GM23248 (cell line): ENCODE data around the gene MAP3K20. TPM values are rescaled to one million over a fixed set of nuclear protein-coding genes. Genes with fewer than 3 reads are reported as not detected.

ENCODE experiments used
- DNase-seq: peaks from one replicate; pipeline ENCODE4 v3.0.0-alpha.2; 2015
- H2AFZ ChIP-seq: fragments of 200-600 bp; sonication (generic); 2 replicates; pipeline ENCODE4 v1.6.1; 2016; ENCODE audit warnings: antibody characterized with exemption
- H3F3A ChIP-seq: fragments of 200-600 bp; sonication (generic); 2 replicates; pipeline ENCODE4 v1.6.1; 2016; ENCODE audit warnings: mild to moderate bottlenecking, antibody characterized with exemption, mixed run types; ENCODE audit not compliant: insufficient read depth
- H3K27ac ChIP-seq: fragments of 200-600 bp; sonication (generic); 2 replicates; pipeline ENCODE4 v1.5.1; 2016; ENCODE audit warnings: mild to moderate bottlenecking
- H3K27me3 ChIP-seq: fragments of 200-600 bp; sonication (generic); replicated peaks from 2 replicates; pipeline ENCODE4 v1.6.1; 2016; ENCODE audit warnings: mild to moderate bottlenecking; ENCODE audit not compliant: insufficient read depth
- H3K36me3 ChIP-seq: fragments of 200-600 bp; sonication (generic); 2 replicates; pipeline ENCODE4 v1.6.1; 2016; ENCODE audit warnings: low read depth, mild to moderate bottlenecking
- H3K4me1 ChIP-seq: fragments of 200-600 bp; sonication (generic); 2 replicates; pipeline ENCODE4 v1.6.1; 2016; ENCODE audit warnings: mild to moderate bottlenecking; ENCODE audit not compliant: insufficient read depth
- H3K4me2 ChIP-seq: fragments of 200-600 bp; sonication (generic); one replicate; pipeline ENCODE4 v1.6.1; 2016; ENCODE audit warnings: mild to moderate bottlenecking; ENCODE audit not compliant: unreplicated experiment
- H3K4me3 ChIP-seq: fragments of 200-600 bp; sonication (generic); 2 replicates; pipeline ENCODE4 v1.5.1; 2016; ENCODE audit warnings: mild to moderate bottlenecking
- H3K79me2 ChIP-seq: fragments of 200-600 bp; sonication (generic); 2 replicates; pipeline ENCODE4 v1.6.1; 2016; ENCODE audit warnings: mild to moderate bottlenecking; ENCODE audit not compliant: insufficient read depth
- H3K9ac ChIP-seq: fragments of 200-600 bp; sonication (generic); 2 replicates; pipeline ENCODE4 v1.6.1; 2016; ENCODE audit warnings: mild to moderate bottlenecking
- H3K9me2 ChIP-seq: fragments of 200-600 bp; sonication (generic); 2 replicates; pipeline ENCODE4 v1.6.1; 2016; ENCODE audit warnings: mixed run types, mild to moderate bottlenecking, moderate library complexity; ENCODE audit not compliant: insufficient read depth
- H3K9me3 ChIP-seq: fragments of 200-600 bp; sonication (generic); one replicate; pipeline ENCODE4 v1.6.1; 2017; ENCODE audit warnings: low read depth
- H4K20me1 ChIP-seq: fragments of 200-600 bp; sonication (generic); 2 replicates; pipeline ENCODE4 v1.6.0; 2016; ENCODE audit not compliant: insufficient read depth
- EZH2 ChIP-seq: fragments of 200-600 bp; sonication (generic); IDR thresholded peaks from 2 replicates; pipeline ENCODE4 v1.6.1; 2018; ENCODE audit warnings: antibody characterized with exemption, mild to moderate bottlenecking; ENCODE audit not compliant: insufficient read depth, poor library complexity, severe bottlenecking
- EZH2phosphoT487 ChIP-seq: fragments of 200-600 bp; sonication (generic); IDR thresholded peaks from 2 replicates; pipeline ENCODE4 v1.6.1; 2018; ENCODE audit warnings: antibody characterized with exemption, moderate library complexity, mild to moderate bottlenecking, low read depth; ENCODE audit not compliant: insufficient read depth
- WGBS, 2 experiments: methylation state at CpG; one replicate each; pipeline ENCODE4 v1.1.6; 2015 to 2017; ENCODE audit warnings: low lambda C conversion rate in 2 of 2, low coverage in 1 of 2; ENCODE audit errors: missing lambda C conversion rate in 2 of 2; 5-methylcytosine and 5-hydroxymethylcytosine counted together
- in situ Hi-C: fragments of 300-500 bp; cut with MboI; formaldehyde crosslinking; loops from 2 replicates; pipeline ENCODE4 v1.15.0; 2020
- polyA plus RNA-seq: library from polyadenylated mRNA; unstranded; fragments of >200 nt; fragmentation: Nextera tagmentation; extraction: Ambion mirVana; gene quantifications from 2 replicates; pipeline ENCODE4 v1.2.1, GENCODE V29; 2016
- total RNA-seq: library from RNA; depleted of rRNA; stranded (reverse); fragments of >200 nt; shearing (Covaris generic); gene quantifications from 2 replicates; pipeline ENCODE4 v1.2.3, GENCODE V29; 2014

Gene MAP3K20
- total and polyA plus RNA-seq, 2 experiments from 2014 or later: 55.0 to 68.9 TPM

DNA sequence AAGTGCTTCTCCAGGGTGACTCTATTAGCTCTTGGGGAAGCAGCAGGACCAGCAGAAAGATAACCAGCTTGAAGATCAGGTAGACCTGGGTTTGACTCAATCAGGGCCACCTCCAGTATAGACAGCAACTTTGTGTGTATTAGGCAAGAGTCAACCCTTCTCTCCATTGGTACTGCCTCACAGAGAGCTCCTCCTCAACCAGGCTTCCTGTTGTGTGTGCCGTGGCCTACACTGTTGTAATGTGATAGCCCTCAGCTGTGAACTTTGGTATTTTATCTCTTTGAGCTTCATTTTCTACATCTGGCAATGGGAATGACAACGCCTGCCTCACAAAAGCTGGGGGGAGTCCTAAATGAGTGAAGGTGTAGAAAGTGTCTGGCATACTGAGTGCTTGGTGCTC, 17.0 kb upstream of the MAP3K20 start:
- Histone ChIP-seq H3K4me3 (no peak overlapping the region), H3K79me2 (no peaks in the 10 kb centered on the region), H4K20me1 (no peaks in the 10 kb centered on the region), H3K36me3 (no peaks in the 10 kb centered on the region), H3K4me1 (peaks cover 39% of the 10 kb centered on the region), H3K9me3 (no peaks in the 10 kb centered on the region), H2AFZ (no peak overlapping the region), H3K9ac (no peak overlapping the region), H3F3A (peaks cover 10% of the 10 kb centered on the region; the same call in 1 of the 2 replicates), H3K4me2 (no peak overlapping the region), H3K27me3 (no peaks in the 10 kb centered on the region), H3K9me2 (no peaks in the 10 kb centered on the region), H3K27ac (no peak overlapping the region)
- WGBS, 2 experiments: 87 to 96% methylated on average over 2 of the region's 2 CpGs
- TF ChIP-seq EZH2 (no peak), EZH2phosphoT487 (no peak)
- in situ Hi-C loops: no loop called here
- no peak for DNase-seq

- no peaks in the 10 kb centered on the region for H3K9me3 ChIP-seq
- H3F3A ChIP-seq: peaks cover 13% of the 10 kb centered on the region; the same call in 1 of the 2 replicates
- no peak for DNase-seq
- H3K27ac ChIP-seq: no peak overlapping the region
- 96 to 99% methylated on average over 3 of the region's 3 CpGs for WGBS, 2 experiments
- no peaks in the 10 kb centered on the region for H3K27me3 ChIP-seq
- no peak overlapping the region for H3K9ac ChIP-seq
- no peak overlapping the region for H3K4me2 ChIP-seq
- no peaks in the 10 kb centered on the region for H3K79me2 ChIP-seq
- peaks cover 39% of the 10 kb centered on the region for H3K4me1 ChIP-seq
- no peaks in the 10 kb centered on the region for H3K9me2 ChIP-seq
- H4K20me1 ChIP-seq: no peaks in the 10 kb centered on the region
- H2AFZ ChIP-seq: no peak overlapping the region
- no peaks in the 10 kb centered on the region for H3K36me3 ChIP-seq
- in situ Hi-C loops: no loop called here
- TF ChIP-seq EZH2phosphoT487 (no peak), EZH2 (no peak)
- H3K4me3 ChIP-seq: no peak overlapping the region
Observed at GRCh38 chr2:173059292-173059691, 16.4 kb upstream of the MAP3K20 start.

DNA sequence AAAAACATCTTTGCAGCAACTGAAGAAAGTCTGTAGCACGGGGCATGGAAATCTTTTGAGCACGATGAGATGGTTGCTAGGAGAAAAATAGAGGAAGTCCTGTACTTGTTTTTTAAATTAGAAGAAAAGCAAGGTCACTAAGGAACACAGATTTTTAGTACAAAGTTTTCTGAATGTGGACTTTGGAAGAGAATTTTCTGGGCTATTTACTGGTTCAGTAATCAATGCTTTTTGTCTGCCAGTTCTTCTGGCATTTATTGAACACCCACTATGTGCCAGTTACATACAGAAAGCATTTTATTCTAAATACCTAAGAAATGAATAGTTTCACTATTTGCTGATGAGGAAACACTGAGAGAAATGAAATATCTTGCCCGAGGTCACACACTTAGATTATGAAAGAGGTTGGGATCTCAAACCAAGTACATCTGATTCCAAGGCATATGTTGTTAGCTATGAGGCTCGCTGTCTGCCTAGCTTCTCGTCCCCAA, 15.6 kb upstream of the MAP3K20 start:
- 0 out of 2 replicates have a peak overlapping the region, but pooled peaks have one; percentile 16 for H3K4me3 ChIP-seq
- no peaks in the 10 kb centered on the region for H3K27me3 ChIP-seq
- no peaks in the 10 kb centered on the region for H3K9me3 ChIP-seq
- in situ Hi-C loops: no loop called here
- peaks cover 14% of the 10 kb centered on the region; the same call in 1 of the 2 replicates for H3F3A ChIP-seq
- no peaks in the 10 kb centered on the region for H3K9me2 ChIP-seq
- H3K27ac ChIP-seq: peak overlapping the region; percentile 33
- H3K4me1 ChIP-seq: peaks cover 34% of the 10 kb centered on the region
- TF ChIP-seq EZH2: no peak
- no peak for TF ChIP-seq EZH2phosphoT487
- no peaks in the 10 kb centered on the region for H4K20me1 ChIP-seq
- peak overlapping the region; percentile 4; the same call in 1 of the 2 replicates for H3K9ac ChIP-seq
- H3K79me2 ChIP-seq: no peaks in the 10 kb centered on the region
- peak; percentile 70 for DNase-seq
- no peaks in the 10 kb centered on the region for H3K36me3 ChIP-seq
- WGBS, 2 experiments: 17 to 19% methylated on average over 5 of the region's 5 CpGs
- H2AFZ ChIP-seq: peak overlapping the region; percentile 15; the same call in 1 of the 2 replicates
- H3K4me2 ChIP-seq: peak overlapping the region; percentile 24

DNA sequence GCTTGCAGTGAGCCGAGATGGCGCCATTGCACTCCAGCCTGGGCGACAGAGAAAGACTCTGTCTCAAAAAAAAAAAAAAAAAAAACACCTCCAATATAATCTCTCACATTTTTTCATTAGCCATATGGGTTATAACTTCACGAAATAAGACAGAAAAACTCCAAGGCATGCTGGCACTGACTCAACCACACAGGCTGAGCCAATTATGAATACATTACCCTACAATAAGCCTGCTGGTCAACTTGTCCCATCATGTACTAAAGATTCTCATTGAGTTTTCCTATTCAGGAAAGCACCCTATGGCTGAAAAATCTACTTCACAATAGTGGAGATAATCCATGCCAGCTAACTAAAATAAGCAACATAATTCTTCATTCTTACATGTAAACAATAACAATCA, 12.8 kb upstream of the MAP3K20 start:
- in situ Hi-C loops: no loop called here
- H3K9me3 ChIP-seq: no peaks in the 10 kb centered on the region

More for the DNA sequence above, 12.8 kb upstream of the MAP3K20 start:
- peaks cover 14% of the 10 kb centered on the region; the same call in 1 of the 2 replicates for H3F3A ChIP-seq
- no peak for DNase-seq
- H3K79me2 ChIP-seq: no peaks in the 10 kb centered on the region
- 94% methylated on average over 1 to 4 of the region's 4 CpGs for WGBS, 2 experiments
- H3K9ac ChIP-seq: no peak overlapping the region
- no peaks in the 10 kb centered on the region for H4K20me1 ChIP-seq
- no peaks in the 10 kb centered on the region for H3K36me3 ChIP-seq
- TF ChIP-seq EZH2 (no peak), EZH2phosphoT487 (no peak)
- H3K9me2 ChIP-seq: no peaks in the 10 kb centered on the region
- no peak overlapping the region for H2AFZ ChIP-seq
- peaks cover 32% of the 10 kb centered on the region for H3K4me1 ChIP-seq
- no peak overlapping the region for H3K4me2 ChIP-seq
- H3K27me3 ChIP-seq: no peaks in the 10 kb centered on the region
- H3K4me3 ChIP-seq: no peak overlapping the region
- no peak overlapping the region for H3K27ac ChIP-seq
